Neural crest cell (in vitro differentiated cells): ENCODE data around the gene TIMM21. TPM values are rescaled to one million over a fixed set of nuclear protein-coding genes. Genes with fewer than 3 reads are reported as not detected.
A peak's percentile ranks its signal among the peaks of the same experiment; 100 is the strongest.

ENCODE experiments used
- DNase-seq: peaks from one replicate; pipeline ENCODE4 v3.0.0; 2021; ENCODE audit warnings: low read depth, mixed read lengths, low spot score
- H3K27ac Mint-ChIP-seq: one replicate; pipeline ENCODE4 v1.8.0; 2021; ENCODE audit warnings: mild to moderate bottlenecking, mixed read lengths; ENCODE audit not compliant: unreplicated experiment
- H3K27me3 Mint-ChIP-seq: 2 replicates; pipeline ENCODE4 v1.8.0; 2021; ENCODE audit warnings: low read depth, mild to moderate bottlenecking, mixed read lengths
- H3K36me3 Mint-ChIP-seq: 2 replicates; pipeline ENCODE4 v1.8.0; 2021; ENCODE audit warnings: low read depth, mild to moderate bottlenecking, mixed read lengths
- H3K4me1 Mint-ChIP-seq: 2 replicates; pipeline ENCODE4 v1.8.0; 2021; ENCODE audit warnings: mixed read lengths
- H3K4me3 Mint-ChIP-seq: one replicate; pipeline ENCODE4 v1.8.0; 2021; ENCODE audit warnings: mild to moderate bottlenecking, mixed read lengths
- H3K9me3 Mint-ChIP-seq: 2 replicates; pipeline ENCODE4 v1.8.0; 2021; ENCODE audit warnings: mixed read lengths
- CTCF ChIP-seq: fragments of 200-600 bp; sonication (generic); conservative IDR thresholded peaks from 2 replicates; pipeline ENCODE4 v1.5.0; 2021; ENCODE audit warnings: antibody characterized with exemption, mild to moderate bottlenecking
- total RNA-seq: library from RNA; stranded (reverse); gene quantifications from 2 replicates; pipeline ENCODE4 v1.2.1, GENCODE V29; 2021

Gene TIMM21
- total RNA-seq, 1 donor from 2014 or later = 42.4 TPM

- no peak for DNase-seq
- no peaks in the 10 kb centered on the region for H3K4me1 Mint-ChIP-seq
- no peaks in the 10 kb centered on the region for H3K36me3 Mint-ChIP-seq
- no peak overlapping the region for H3K4me3 Mint-ChIP-seq
- H3K27me3 Mint-ChIP-seq = peaks cover 12% of the 10 kb centered on the region
- no peak overlapping the region for H3K27ac Mint-ChIP-seq
- H3K9me3 Mint-ChIP-seq = peaks cover 3% of the 10 kb centered on the region
- TF ChIP-seq CTCF = no peak
Observed at GRCh38 chr18:74139411-74139810, 8.9 kb upstream of the TIMM21 start.

GRCh38 chr18:74139888-74140287 is 8.4 kb upstream of the TIMM21 start:
- no peak overlapping the region for H3K4me3 Mint-ChIP-seq
- H3K36me3 Mint-ChIP-seq = no peaks in the 10 kb centered on the region
- DNase-seq = no peak
- no peak for TF ChIP-seq CTCF
- no peaks in the 10 kb centered on the region for H3K4me1 Mint-ChIP-seq
- peaks cover 12% of the 10 kb centered on the region for H3K27me3 Mint-ChIP-seq
- H3K9me3 Mint-ChIP-seq = peaks cover under 1% of the 10 kb centered on the region
- no peak overlapping the region for H3K27ac Mint-ChIP-seq

- Mint-ChIP-seq H3K4me1 (no peaks in the 10 kb centered on the region), H3K4me3 (no peak overlapping the region), H3K9me3 (no peaks in the 10 kb centered on the region), H3K27ac (no peak overlapping the region), H3K36me3 (no peaks in the 10 kb centered on the region), H3K27me3 (peaks cover 12% of the 10 kb centered on the region)
- TF ChIP-seq CTCF = no peak
- no peak for DNase-seq
Observed at GRCh38 chr18:74140582-74140981, 7.7 kb upstream of the TIMM21 start.

GRCh38 chr18:74141667-74142066 is 6.7 kb upstream of the TIMM21 start:
- DNase-seq = no peak
- no peak for TF ChIP-seq CTCF
- Mint-ChIP-seq H3K9me3 (no peaks in the 10 kb centered on the region), H3K27ac (no peak overlapping the region), H3K27me3 (peaks cover 17% of the 10 kb centered on the region), H3K4me1 (peaks cover 4% of the 10 kb centered on the region), H3K4me3 (no peak overlapping the region), H3K36me3 (no peaks in the 10 kb centered on the region)

- no peak for TF ChIP-seq CTCF
- H3K27ac Mint-ChIP-seq = no peak overlapping the region
- H3K4me3 Mint-ChIP-seq = no peak overlapping the region
- H3K4me1 Mint-ChIP-seq = peaks cover 10% of the 10 kb centered on the region
- H3K36me3 Mint-ChIP-seq = no peaks in the 10 kb centered on the region
- DNase-seq = no peak
- no peaks in the 10 kb centered on the region for H3K9me3 Mint-ChIP-seq
- H3K27me3 Mint-ChIP-seq = peaks cover 17% of the 10 kb centered on the region
Observed at GRCh38 chr18:74142252-74142651, 6.1 kb upstream of the TIMM21 start.

- DNase-seq = no peak
- Mint-ChIP-seq H3K4me3 (peak overlapping the region; percentile 95), H3K4me1 (peaks cover 43% of the 10 kb centered on the region), H3K27ac (no peak overlapping the region), H3K36me3 (no peaks in the 10 kb centered on the region), H3K27me3 (peaks cover 12% of the 10 kb centered on the region), H3K9me3 (no peaks in the 10 kb centered on the region)
- TF ChIP-seq CTCF = no peak
Observed at GRCh38 chr18:74146756-74147155, 1.6 kb upstream of the TIMM21 start.
